ENCODE measurements around the gene CHCT1.

DNA sequence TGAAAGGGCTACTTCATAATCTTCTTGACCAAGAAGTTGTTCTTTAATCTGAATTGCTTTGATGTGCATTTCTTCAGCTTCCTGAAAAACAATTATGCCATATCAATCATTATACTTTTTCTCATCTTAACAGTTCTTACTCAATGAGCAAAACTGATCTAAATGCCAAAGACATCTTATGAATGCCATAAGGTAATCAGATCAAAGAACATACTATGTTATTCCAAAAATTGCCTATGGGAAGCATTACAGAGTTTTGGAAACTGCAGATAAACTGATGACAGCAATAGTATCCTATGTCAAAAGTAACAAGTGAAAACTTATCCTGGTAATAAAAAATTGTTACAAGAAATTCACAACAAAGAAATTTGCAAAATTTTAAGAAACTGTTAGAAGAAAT lies 29.7 kb downstream of the CHCT1 start:
- TF ChIP-seq EP300 (IDR thresholded peaks at IDR 0.05; ENCODE audit: borderline replicate concordance in 1 of 2, low read depth in 1 of 2, low read length in 1 of 2) (no peak), ELF1 (IDR thresholded peaks at IDR 0.05) (no peak), POLR2AphosphoS5 (IDR thresholded peaks at IDR 0.05; ENCODE audit: low read depth, low read length) (no peak), NRF1 (IDR thresholded peaks at IDR 0.05; ENCODE audit: low read depth, low read length) (no peak), NFIC (IDR thresholded peaks at IDR 0.05; ENCODE audit: borderline replicate concordance) (no peak), RAD21 (IDR thresholded peaks at IDR 0.05; ENCODE audit: low read length) (no peak), RCOR1 (IDR thresholded peaks at IDR 0.05; ENCODE audit: low read length) (no peak), FOXM1 (IDR thresholded peaks at IDR 0.05; ENCODE audit: low read depth) (no peak), TAF1 (IDR thresholded peaks at IDR 0.05; ENCODE audit: borderline replicate concordance, low read depth, low read length) (no peak)
- TF ChIP-seq, protein P1, sequence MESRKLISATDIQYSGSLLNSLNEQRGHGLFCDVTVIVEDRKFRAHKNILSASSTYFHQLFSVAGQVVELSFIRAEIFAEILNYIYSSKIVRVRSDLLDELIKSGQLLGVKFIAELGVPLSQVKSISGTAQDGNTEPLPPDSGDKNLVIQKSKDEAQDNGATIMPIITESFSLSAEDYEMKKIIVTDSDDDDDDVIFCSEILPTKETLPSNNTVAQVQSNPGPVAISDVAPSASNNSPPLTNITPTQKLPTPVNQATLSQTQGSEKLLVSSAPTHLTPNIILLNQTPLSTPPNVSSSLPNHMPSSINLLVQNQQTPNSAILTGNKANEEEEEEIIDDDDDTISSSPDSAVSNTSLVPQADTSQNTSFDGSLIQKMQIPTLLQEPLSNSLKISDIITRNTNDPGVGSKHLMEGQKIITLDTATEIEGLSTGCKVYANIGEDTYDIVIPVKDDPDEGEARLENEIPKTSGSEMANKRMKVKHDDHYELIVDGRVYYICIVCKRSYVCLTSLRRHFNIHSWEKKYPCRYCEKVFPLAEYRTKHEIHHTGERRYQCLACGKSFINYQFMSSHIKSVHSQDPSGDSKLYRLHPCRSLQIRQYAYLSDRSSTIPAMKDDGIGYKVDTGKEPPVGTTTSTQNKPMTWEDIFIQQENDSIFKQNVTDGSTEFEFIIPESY (IDR thresholded peaks at IDR 0.05; ENCODE audit: borderline replicate concordance, low read depth): no peak
- TF ChIP-seq, protein P2, sequence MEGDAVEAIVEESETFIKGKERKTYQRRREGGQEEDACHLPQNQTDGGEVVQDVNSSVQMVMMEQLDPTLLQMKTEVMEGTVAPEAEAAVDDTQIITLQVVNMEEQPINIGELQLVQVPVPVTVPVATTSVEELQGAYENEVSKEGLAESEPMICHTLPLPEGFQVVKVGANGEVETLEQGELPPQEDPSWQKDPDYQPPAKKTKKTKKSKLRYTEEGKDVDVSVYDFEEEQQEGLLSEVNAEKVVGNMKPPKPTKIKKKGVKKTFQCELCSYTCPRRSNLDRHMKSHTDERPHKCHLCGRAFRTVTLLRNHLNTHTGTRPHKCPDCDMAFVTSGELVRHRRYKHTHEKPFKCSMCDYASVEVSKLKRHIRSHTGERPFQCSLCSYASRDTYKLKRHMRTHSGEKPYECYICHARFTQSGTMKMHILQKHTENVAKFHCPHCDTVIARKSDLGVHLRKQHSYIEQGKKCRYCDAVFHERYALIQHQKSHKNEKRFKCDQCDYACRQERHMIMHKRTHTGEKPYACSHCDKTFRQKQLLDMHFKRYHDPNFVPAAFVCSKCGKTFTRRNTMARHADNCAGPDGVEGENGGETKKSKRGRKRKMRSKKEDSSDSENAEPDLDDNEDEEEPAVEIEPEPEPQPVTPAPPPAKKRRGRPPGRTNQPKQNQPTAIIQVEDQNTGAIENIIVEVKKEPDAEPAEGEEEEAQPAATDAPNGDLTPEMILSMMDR (IDR thresholded peaks at IDR 0.05): no peak
- TF ChIP-seq, protein P3, sequence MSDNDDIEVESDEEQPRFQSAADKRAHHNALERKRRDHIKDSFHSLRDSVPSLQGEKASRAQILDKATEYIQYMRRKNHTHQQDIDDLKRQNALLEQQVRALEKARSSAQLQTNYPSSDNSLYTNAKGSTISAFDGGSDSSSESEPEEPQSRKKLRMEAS (IDR thresholded peaks at IDR 0.05; ENCODE audit: low read depth): no peak
